HEK293T (cell line): ENCODE results near the gene GOLM1.

Source experiments
- ARNT ChIP-seq: fragments of 450-650 bp; IDR thresholded peaks from 2 replicates; pipeline ENCODE4 v1.6.1; 2017; ENCODE audit warnings: mild to moderate bottlenecking
- BHLHE40 ChIP-seq: fragments of 450-650 bp; IDR thresholded peaks from 2 replicates; pipeline ENCODE4 v1.6.1; 2016; ENCODE audit warnings: mild to moderate bottlenecking, moderate library complexity, borderline replicate concordance
- ELF4 ChIP-seq: fragments of 450-650 bp; IDR thresholded peaks from 2 replicates; pipeline ENCODE4 v1.6.1; 2017; ENCODE audit warnings: antibody characterized with exemption
- FOXK2 ChIP-seq: fragments of 450-650 bp; IDR thresholded peaks from 2 replicates; pipeline ENCODE4 v1.6.1; 2016; ENCODE audit warnings: mild to moderate bottlenecking
- FOXM1 ChIP-seq: fragments of 450-650 bp; IDR thresholded peaks from 2 replicates; pipeline ENCODE4 v1.6.1; 2017; ENCODE audit warnings: mild to moderate bottlenecking, borderline replicate concordance
- HDGF ChIP-seq: fragments of 450-650 bp; IDR thresholded peaks from 2 replicates; pipeline ENCODE4 v1.6.1; 2017; ENCODE audit warnings: antibody characterized with exemption, borderline replicate concordance
- L3MBTL2 ChIP-seq: fragments of 450-650 bp; conservative IDR thresholded peaks from 2 replicates; pipeline ENCODE4 v1.6.1; 2016; ENCODE audit warnings: mild to moderate bottlenecking
- LEF1 ChIP-seq: fragments of 450-650 bp; IDR thresholded peaks from 2 replicates; pipeline ENCODE4 v1.6.1; 2017; ENCODE audit warnings: mild to moderate bottlenecking, borderline replicate concordance
- PKNOX1 ChIP-seq: fragments of 450-650 bp; IDR thresholded peaks from 2 replicates; pipeline ENCODE4 v1.6.1; 2016
- SP1 ChIP-seq: fragments of 450-650 bp; IDR thresholded peaks from 2 replicates; pipeline ENCODE4 v1.6.1; 2017
- TARDBP ChIP-seq: fragments of 450-650 bp; IDR thresholded peaks from 2 replicates; pipeline ENCODE4 v1.6.1; 2016
- ZNF384 ChIP-seq: fragments of 450-650 bp; IDR thresholded peaks from 2 replicates; pipeline ENCODE4 v1.6.1; 2016

- no peak for TF ChIP-seq PKNOX1
- TF ChIP-seq ZNF384, result no peak
- no peak for TF ChIP-seq ELF4
- no peak for TF ChIP-seq SP1
- no peak for TF ChIP-seq L3MBTL2
- TF ChIP-seq FOXM1, result no peak
- TF ChIP-seq ARNT, result no peak
- no peak for TF ChIP-seq TARDBP
- TF ChIP-seq FOXK2, result no peak
- TF ChIP-seq BHLHE40, result no peak
- no peak for TF ChIP-seq LEF1
- no peak for TF ChIP-seq HDGF
Measured at GRCh38 chr9:86046071-86046636, 53.2 kb downstream of the GOLM1 start.
